Gastrocnemius medialis (tissue), 4 donors: ENCODE results near the gene PPP6R3. TPM values are rescaled to one million over a fixed set of nuclear protein-coding genes. Genes with fewer than 3 reads are reported as not detected.

ENCODE experiments used
- ATAC-seq, 2 donors: fragments of 150-250 bp; one replicate each; pipeline ENCODE4 v1.9.1; 2016
- DNase-seq, 2 donors: peaks; one replicate each; pipeline ENCODE4 v3.0.0-alpha.2; 2019
- H3K27ac ChIP-seq, 4 donors: fragments of 200-600 bp; sonication (generic); 1 replicate in 1 of 4; 2 replicates in 3 of 4; pipeline ENCODE4 v1.5.1; 2016 to 2018; ENCODE audit warnings: mild to moderate bottlenecking in 2 of 4, moderate library complexity in 1 of 4
- H3K27me3 ChIP-seq, 3 donors: fragments of 200-600 bp; sonication (generic) in 2 of 3; 1 replicate in 1 of 3; 2 replicates in 2 of 3; pipeline versions ENCODE4 v1.5.1 to v1.6.0; 2016 to 2019; ENCODE audit warnings: mild to moderate bottlenecking in 1 of 3, moderate library complexity in 1 of 3
- H3K36me3 ChIP-seq, 2 donors: fragments of 200-600 bp; sonication (generic) in 1 of 2; one replicate each; pipeline ENCODE4 v1.5.1; 2017 to 2018
- H3K4me1 ChIP-seq, 2 donors: fragments of 200-600 bp; sonication (generic) in 1 of 2; one replicate each; pipeline ENCODE4 v1.5.1; 2016 to 2017; ENCODE audit warnings: mild to moderate bottlenecking in 2 of 2
- H3K4me3 ChIP-seq, 4 donors: fragments of 200-600 bp; sonication (generic) in 3 of 4; 1 replicate in 1 of 4; 2 replicates in 3 of 4; pipeline ENCODE4 v1.5.1; 2016 to 2019; ENCODE audit warnings: mild to moderate bottlenecking in 2 of 4
- H3K9me3 ChIP-seq, 3 donors: fragments of 200-600 bp; sonication (generic) in 2 of 3; 1 replicate in 1 of 3; 2 replicates in 2 of 3; pipeline ENCODE4 v1.5.1; 2016 to 2019
- POLR2A ChIP-seq, 2 donors: fragments of 450-650 bp; IDR thresholded peaks; one replicate each; pipeline ENCODE4 v1.6.1; 2017; ENCODE audit warnings: antibody characterized with exemption in 2 of 2, mild to moderate bottlenecking in 2 of 2, moderate library complexity in 2 of 2
- in situ Hi-C, 4 donors: fragments of 200-750 bp; cut with MboI; loops; one replicate each; pipeline versions ENCODE4 v1.15.0 to v1.8.0; 2017; ENCODE audit warnings: low sequenced_read_pairs in 4 of 4
- intact Hi-C: fragments of 100-400 bp; cut with DNase I; formaldehyde crosslinking; loops from one replicate; pipeline ENCODE4 v1.15.1; 2023; ENCODE audit warnings: low total_unique reads
- total RNA-seq, 4 donors: library from RNA; depleted of rRNA; stranded (reverse); fragments of >200 nt; gene quantifications; one replicate each; pipeline versions ENCODE4 v1.1.0 to v1.2.3, GENCODE V29; 2016
- TF ChIP-seq, protein P1 (sequence below), 5 experiments: fragments of 450-650 bp in 3 of 5; fragments of 200-600 bp in 2 of 5; sonication (generic) in 2 of 5; IDR thresholded peaks in 4 of 5; conservative IDR thresholded peaks in 1 of 5; 1 replicate in 4 of 5; 2 replicates in 1 of 5; pipeline ENCODE4 v1.5.1; 2016 to 2019; ENCODE audit warnings: antibody characterized with exemption in 5 of 5, mild to moderate bottlenecking in 3 of 5, moderate library complexity in 3 of 5

PPP6R3 gene
- total RNA-seq, 4 donors from 2014 or later = 77.3 to 196 (median 133) TPM

- intact Hi-C loops = no loop called here
- H3K27me3 ChIP-seq = no peaks in the 10 kb centered on the region
- DNase-seq (no peak), ATAC-seq (peak; percentile 22 to 67)
- no peak overlapping the region for H3K4me3 ChIP-seq
- no peaks in the 10 kb centered on the region for H3K9me3 ChIP-seq
- peaks cover 28 to 31% of the 10 kb centered on the region in 2 donors for H3K4me1 ChIP-seq
- H3K36me3 ChIP-seq = peaks cover 0 to 21% of the 10 kb centered on the region in 2 donors
- in situ Hi-C loops = no loop called here
- TF ChIP-seq, protein P1, sequence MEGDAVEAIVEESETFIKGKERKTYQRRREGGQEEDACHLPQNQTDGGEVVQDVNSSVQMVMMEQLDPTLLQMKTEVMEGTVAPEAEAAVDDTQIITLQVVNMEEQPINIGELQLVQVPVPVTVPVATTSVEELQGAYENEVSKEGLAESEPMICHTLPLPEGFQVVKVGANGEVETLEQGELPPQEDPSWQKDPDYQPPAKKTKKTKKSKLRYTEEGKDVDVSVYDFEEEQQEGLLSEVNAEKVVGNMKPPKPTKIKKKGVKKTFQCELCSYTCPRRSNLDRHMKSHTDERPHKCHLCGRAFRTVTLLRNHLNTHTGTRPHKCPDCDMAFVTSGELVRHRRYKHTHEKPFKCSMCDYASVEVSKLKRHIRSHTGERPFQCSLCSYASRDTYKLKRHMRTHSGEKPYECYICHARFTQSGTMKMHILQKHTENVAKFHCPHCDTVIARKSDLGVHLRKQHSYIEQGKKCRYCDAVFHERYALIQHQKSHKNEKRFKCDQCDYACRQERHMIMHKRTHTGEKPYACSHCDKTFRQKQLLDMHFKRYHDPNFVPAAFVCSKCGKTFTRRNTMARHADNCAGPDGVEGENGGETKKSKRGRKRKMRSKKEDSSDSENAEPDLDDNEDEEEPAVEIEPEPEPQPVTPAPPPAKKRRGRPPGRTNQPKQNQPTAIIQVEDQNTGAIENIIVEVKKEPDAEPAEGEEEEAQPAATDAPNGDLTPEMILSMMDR (IDR thresholded peaks at IDR 0.05 in 4 of 5, conservative IDR thresholded peaks at IDR 0.05 in 1 of 5) = no peak
- TF ChIP-seq POLR2A (IDR thresholded peaks at IDR 0.05) = no peak
- peak overlapping the region in 3 of 4 donors; percentile 11 to 28 (median 21) for H3K27ac ChIP-seq
Measured at GRCh38 chr11:68552542-68552941, 92.0 kb downstream of the PPP6R3 start.

- no peaks in the 10 kb centered on the region for H3K9me3 ChIP-seq
- H3K36me3 ChIP-seq = peaks cover 0 to 44% of the 10 kb centered on the region in 2 donors
- in situ Hi-C loops = no loop called here
- peaks cover 0 to 2% of the 10 kb centered on the region in 2 donors for H3K4me1 ChIP-seq
- no peak overlapping the region for H3K27ac ChIP-seq
- DNase-seq (no peak), ATAC-seq (no peak)
- no peaks in the 10 kb centered on the region for H3K27me3 ChIP-seq
- no peak overlapping the region for H3K4me3 ChIP-seq
- intact Hi-C loops = no loop called here
- TF ChIP-seq POLR2A (IDR thresholded peaks at IDR 0.05) = no peak
- TF ChIP-seq, protein P1 (IDR thresholded peaks at IDR 0.05 in 4 of 5, conservative IDR thresholded peaks at IDR 0.05 in 1 of 5) = no peak
Measured at GRCh38 chr11:68560216-68560615, 99.7 kb downstream of the PPP6R3 start.

DNA sequence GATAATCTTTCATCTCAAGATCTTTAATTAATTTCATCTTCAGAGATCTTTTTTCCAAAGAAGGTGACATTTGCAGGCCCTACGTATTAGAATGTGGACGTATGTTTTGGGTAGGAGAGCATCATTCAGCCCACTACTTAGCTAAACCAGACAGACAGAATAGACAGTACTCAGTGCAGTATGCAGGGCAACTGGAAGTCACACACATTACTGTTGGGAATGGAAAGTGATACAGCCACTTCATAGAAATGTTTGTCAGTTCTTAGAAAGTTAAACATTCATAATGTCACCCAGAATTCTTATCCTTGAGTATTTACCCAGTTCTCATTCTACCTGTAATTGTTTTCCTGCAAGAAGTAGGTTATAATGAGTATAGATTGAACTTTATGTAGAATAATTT is 102.9 kb downstream of the PPP6R3 start:
- Histone ChIP-seq H3K4me1 (peaks cover 7 to 16% of the 10 kb centered on the region in 2 donors), H3K9me3 (no peaks in the 10 kb centered on the region), H3K27ac (peak overlapping the region in 2 of 4 donors; percentile 10 to 30), H3K36me3 (peaks cover 0 to 57% of the 10 kb centered on the region in 2 donors), H3K27me3 (no peaks in the 10 kb centered on the region), H3K4me3 (no peak overlapping the region)
- ATAC-seq (no peak), DNase-seq (no peak)
- TF ChIP-seq, protein P1 (IDR thresholded peaks at IDR 0.05 in 4 of 5, conservative IDR thresholded peaks at IDR 0.05 in 1 of 5) = no peak
- no peak for TF ChIP-seq POLR2A (IDR thresholded peaks at IDR 0.05)
- intact Hi-C loops (no loop called here), in situ Hi-C loops (no loop called here)

- no peak for TF ChIP-seq POLR2A (IDR thresholded peaks at IDR 0.05)
- TF ChIP-seq, protein P1 (IDR thresholded peaks at IDR 0.05 in 4 of 5, conservative IDR thresholded peaks at IDR 0.05 in 1 of 5) = no peak
- DNase-seq (no peak), ATAC-seq (no peak)
- in situ Hi-C loops = no loop called here
- Histone ChIP-seq H3K36me3 (peaks cover 0 to 58% of the 10 kb centered on the region in 2 donors), H3K4me1 (peaks cover 13 to 19% of the 10 kb centered on the region in 2 donors), H3K9me3 (no peaks in the 10 kb centered on the region), H3K27me3 (no peaks in the 10 kb centered on the region), H3K4me3 (no peak overlapping the region), H3K27ac (peak overlapping the region; percentile 10 to 78 (median 67))
- intact Hi-C loops = loop anchor here (2.0 kb wide), 1 partner anchor 15 kb away; no protein-coding TSS in a partner anchor
Measured at GRCh38 chr11:68564261-68564660, 103.7 kb downstream of the PPP6R3 start.

GRCh38 chr11:68565768-68566167 is 105.2 kb downstream of the PPP6R3 start:
- no peaks in the 10 kb centered on the region for H3K9me3 ChIP-seq
- peak; percentile 82 to 86 for ATAC-seq
- H3K27ac ChIP-seq = peak overlapping the region; percentile 58 to 78 (median 68)
- peak; percentile 47 to 63 for DNase-seq
- TF ChIP-seq, protein P1 (IDR thresholded peaks at IDR 0.05 in 4 of 5, conservative IDR thresholded peaks at IDR 0.05 in 1 of 5) = no peak
- no peak for TF ChIP-seq POLR2A (IDR thresholded peaks at IDR 0.05)
- in situ Hi-C loops (no loop called here), intact Hi-C loops (loop anchor here (2.0 kb wide), 1 partner anchor 17 kb away; no protein-coding TSS in a partner anchor)
- peaks cover 0 to 59% of the 10 kb centered on the region in 2 donors for H3K36me3 ChIP-seq
- peaks cover 24 to 34% of the 10 kb centered on the region in 2 donors for H3K4me1 ChIP-seq
- no peaks in the 10 kb centered on the region for H3K27me3 ChIP-seq
- H3K4me3 ChIP-seq = no peak overlapping the region
